ENCODE results near the gene FOXR2. TPM values are rescaled to one million over a fixed set of nuclear protein-coding genes. Genes with fewer than 3 reads are reported as not detected.

Gene FOXR2, protein sequence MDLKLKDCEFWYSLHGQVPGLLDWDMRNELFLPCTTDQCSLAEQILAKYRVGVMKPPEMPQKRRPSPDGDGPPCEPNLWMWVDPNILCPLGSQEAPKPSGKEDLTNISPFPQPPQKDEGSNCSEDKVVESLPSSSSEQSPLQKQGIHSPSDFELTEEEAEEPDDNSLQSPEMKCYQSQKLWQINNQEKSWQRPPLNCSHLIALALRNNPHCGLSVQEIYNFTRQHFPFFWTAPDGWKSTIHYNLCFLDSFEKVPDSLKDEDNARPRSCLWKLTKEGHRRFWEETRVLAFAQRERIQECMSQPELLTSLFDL
- not detected in 2 replicates for polyA plus RNA-seq
- polyA minus RNA-seq = not detected in 2 replicates

DNA sequence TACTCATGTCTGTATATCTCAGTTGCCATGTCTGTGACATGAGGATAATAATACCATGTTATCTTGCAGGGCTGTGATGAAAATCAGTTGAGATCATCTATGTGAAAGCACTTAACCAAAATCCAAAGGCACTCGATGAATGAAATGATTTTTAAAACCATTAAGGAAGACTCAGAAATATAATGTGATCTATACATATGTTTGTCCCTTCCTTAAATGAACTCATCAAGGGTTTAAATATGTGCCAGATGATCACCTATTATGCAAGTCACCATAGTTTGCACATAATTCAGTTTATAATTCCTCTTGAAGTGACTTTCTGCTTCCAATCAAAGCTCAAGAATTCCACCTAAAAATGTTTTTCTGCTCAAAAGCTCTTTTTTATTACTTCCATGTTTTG lies at the start of gene FOXR2:
Gene FOXR2 (plus strand): TSS at position 301 of the 400 bp plus-strand sequence. CDS start 312 bp downstream, outside the sequence.
- H2AFZ ChIP-seq (ENCODE audit: low read depth, low read length) = no peak within 1 kb of the TSS
- no peaks in the 10 kb centered on the region for H3K9me3 ChIP-seq (ENCODE audit: low read length)
- H4K20me1 ChIP-seq (ENCODE audit: insufficient read depth) = no peaks in the 10 kb centered on the region
- no peaks in the 10 kb centered on the region for H3F3A ChIP-seq (ENCODE audit: insufficient read depth, low read length, poor library complexity, severe bottlenecking)
- no peaks in the 10 kb centered on the region for H3K9me2 ChIP-seq (ENCODE audit: insufficient read depth, low read length)
- no peaks in the 10 kb centered on the region for H3K27me3 ChIP-seq (ENCODE audit: insufficient read depth, low read depth, low read length)
- H3K9ac ChIP-seq (ENCODE audit: low read length) = no peak within 1 kb of the TSS
- H3K4me2 ChIP-seq (ENCODE audit: low read length) = no peak within 1 kb of the TSS
- TF ChIP-seq EZH2 (IDR thresholded peaks at IDR 0.05; ENCODE audit: borderline replicate concordance, insufficient read depth, low read length, poor library complexity, severe bottlenecking) = no peak
- TF ChIP-seq, protein P1, sequence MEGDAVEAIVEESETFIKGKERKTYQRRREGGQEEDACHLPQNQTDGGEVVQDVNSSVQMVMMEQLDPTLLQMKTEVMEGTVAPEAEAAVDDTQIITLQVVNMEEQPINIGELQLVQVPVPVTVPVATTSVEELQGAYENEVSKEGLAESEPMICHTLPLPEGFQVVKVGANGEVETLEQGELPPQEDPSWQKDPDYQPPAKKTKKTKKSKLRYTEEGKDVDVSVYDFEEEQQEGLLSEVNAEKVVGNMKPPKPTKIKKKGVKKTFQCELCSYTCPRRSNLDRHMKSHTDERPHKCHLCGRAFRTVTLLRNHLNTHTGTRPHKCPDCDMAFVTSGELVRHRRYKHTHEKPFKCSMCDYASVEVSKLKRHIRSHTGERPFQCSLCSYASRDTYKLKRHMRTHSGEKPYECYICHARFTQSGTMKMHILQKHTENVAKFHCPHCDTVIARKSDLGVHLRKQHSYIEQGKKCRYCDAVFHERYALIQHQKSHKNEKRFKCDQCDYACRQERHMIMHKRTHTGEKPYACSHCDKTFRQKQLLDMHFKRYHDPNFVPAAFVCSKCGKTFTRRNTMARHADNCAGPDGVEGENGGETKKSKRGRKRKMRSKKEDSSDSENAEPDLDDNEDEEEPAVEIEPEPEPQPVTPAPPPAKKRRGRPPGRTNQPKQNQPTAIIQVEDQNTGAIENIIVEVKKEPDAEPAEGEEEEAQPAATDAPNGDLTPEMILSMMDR (IDR thresholded peaks at IDR 0.05; ENCODE audit: poor library complexity, severe bottlenecking) = no peak
- TF ChIP-seq, protein P2, sequence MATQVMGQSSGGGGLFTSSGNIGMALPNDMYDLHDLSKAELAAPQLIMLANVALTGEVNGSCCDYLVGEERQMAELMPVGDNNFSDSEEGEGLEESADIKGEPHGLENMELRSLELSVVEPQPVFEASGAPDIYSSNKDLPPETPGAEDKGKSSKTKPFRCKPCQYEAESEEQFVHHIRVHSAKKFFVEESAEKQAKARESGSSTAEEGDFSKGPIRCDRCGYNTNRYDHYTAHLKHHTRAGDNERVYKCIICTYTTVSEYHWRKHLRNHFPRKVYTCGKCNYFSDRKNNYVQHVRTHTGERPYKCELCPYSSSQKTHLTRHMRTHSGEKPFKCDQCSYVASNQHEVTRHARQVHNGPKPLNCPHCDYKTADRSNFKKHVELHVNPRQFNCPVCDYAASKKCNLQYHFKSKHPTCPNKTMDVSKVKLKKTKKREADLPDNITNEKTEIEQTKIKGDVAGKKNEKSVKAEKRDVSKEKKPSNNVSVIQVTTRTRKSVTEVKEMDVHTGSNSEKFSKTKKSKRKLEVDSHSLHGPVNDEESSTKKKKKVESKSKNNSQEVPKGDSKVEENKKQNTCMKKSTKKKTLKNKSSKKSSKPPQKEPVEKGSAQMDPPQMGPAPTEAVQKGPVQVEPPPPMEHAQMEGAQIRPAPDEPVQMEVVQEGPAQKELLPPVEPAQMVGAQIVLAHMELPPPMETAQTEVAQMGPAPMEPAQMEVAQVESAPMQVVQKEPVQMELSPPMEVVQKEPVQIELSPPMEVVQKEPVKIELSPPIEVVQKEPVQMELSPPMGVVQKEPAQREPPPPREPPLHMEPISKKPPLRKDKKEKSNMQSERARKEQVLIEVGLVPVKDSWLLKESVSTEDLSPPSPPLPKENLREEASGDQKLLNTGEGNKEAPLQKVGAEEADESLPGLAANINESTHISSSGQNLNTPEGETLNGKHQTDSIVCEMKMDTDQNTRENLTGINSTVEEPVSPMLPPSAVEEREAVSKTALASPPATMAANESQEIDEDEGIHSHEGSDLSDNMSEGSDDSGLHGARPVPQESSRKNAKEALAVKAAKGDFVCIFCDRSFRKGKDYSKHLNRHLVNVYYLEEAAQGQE (IDR thresholded peaks at IDR 0.05; ENCODE audit: borderline replicate concordance) = no peak
- no peak for TF ChIP-seq SMC3 (conservative IDR thresholded peaks at IDR 0.05; ENCODE audit: poor library complexity)
- no peak within 1 kb of the TSS for H3K4me3 ChIP-seq (ENCODE audit: low read length)
- H3K27ac ChIP-seq (ENCODE audit: low read length) = no peak within 1 kb of the TSS
- H3K79me2 ChIP-seq (replicated peaks; ENCODE audit: insufficient read depth, low read length) = no peaks in the 10 kb centered on the region
- H3K36me3 ChIP-seq (ENCODE audit: insufficient read depth, low read length) = no peaks in the 10 kb centered on the region

DNA sequence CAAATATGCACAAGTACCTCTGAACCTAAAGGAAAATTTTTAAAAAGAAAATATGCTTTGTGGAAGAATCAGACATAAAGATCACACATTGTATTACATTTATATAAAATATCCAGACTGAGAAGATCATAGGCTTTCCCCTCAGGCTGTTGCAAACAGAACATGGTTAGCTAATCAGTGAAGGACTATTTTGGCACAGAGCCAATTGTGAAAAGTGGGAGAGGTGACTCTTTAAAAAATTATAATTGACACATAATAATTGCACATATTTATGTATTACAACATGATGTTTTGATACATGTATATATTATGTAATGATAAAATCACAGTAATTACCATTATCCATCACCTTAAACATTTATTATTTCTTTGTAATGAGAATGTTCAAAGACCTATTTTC lies 44.1 kb upstream of the FOXR2 start:
- Histone ChIP-seq H3K27ac (ENCODE audit: low read length) (no peak overlapping the region), H3K36me3 (ENCODE audit: insufficient read depth, low read length) (no peaks in the 10 kb centered on the region), H3F3A (ENCODE audit: insufficient read depth, low read length, poor library complexity, severe bottlenecking) (no peaks in the 10 kb centered on the region), H3K27me3 (ENCODE audit: insufficient read depth, low read depth, low read length) (no peaks in the 10 kb centered on the region), H3K9me3 (ENCODE audit: low read length) (no peaks in the 10 kb centered on the region), H3K79me2 (replicated peaks; ENCODE audit: insufficient read depth, low read length) (no peaks in the 10 kb centered on the region), H4K20me1 (ENCODE audit: insufficient read depth) (no peaks in the 10 kb centered on the region), H3K9me2 (ENCODE audit: insufficient read depth, low read length) (no peaks in the 10 kb centered on the region), H3K4me3 (ENCODE audit: low read length) (no peak overlapping the region), H3K9ac (ENCODE audit: low read length) (no peak overlapping the region), H3K4me2 (ENCODE audit: low read length) (no peak overlapping the region), H2AFZ (ENCODE audit: low read depth, low read length) (no peak overlapping the region)
- TF ChIP-seq EP300 (conservative IDR thresholded peaks at IDR 0.05; ENCODE audit: poor library complexity, severe bottlenecking) (no peak), POLR2AphosphoS5 (IDR thresholded peaks at IDR 0.05) (no peak), EZH2 (IDR thresholded peaks at IDR 0.05; ENCODE audit: borderline replicate concordance, insufficient read depth, low read length, poor library complexity, severe bottlenecking) (no peak), SMC3 (conservative IDR thresholded peaks at IDR 0.05; ENCODE audit: poor library complexity) (no peak), TAF1 (IDR thresholded peaks at IDR 0.05; ENCODE audit: low read depth) (no peak), MXI1 (conservative IDR thresholded peaks at IDR 0.05; ENCODE audit: poor library complexity, severe bottlenecking) (no peak), RAD21 (conservative IDR thresholded peaks at IDR 0.05) (no peak)
- TF ChIP-seq, protein P2 (IDR thresholded peaks at IDR 0.05; ENCODE audit: borderline replicate concordance) = no peak
- TF ChIP-seq, protein P1 (IDR thresholded peaks at IDR 0.05; ENCODE audit: poor library complexity, severe bottlenecking) = no peak

Data from neural cell (in vitro differentiated cells).